Mesendoderm (in vitro differentiated cells): ENCODE results near the gene SMG5.
A peak's percentile ranks its signal among the peaks of the same experiment; 100 is the strongest.
"Not testable (repeated sequence)": the region's sequence is repeated elsewhere in the genome, so short reads cannot be mapped to it uniquely, and the experiment has no call there.

Experiments used
- DNase-seq: peaks from one replicate; pipeline ENCODE4 v3.0.0; 2013
- H2AK5ac ChIP-seq: 2 replicates; pipeline ENCODE4 v1.6.1; 2013; ENCODE audit warnings: low read length, inconsistent platforms
- H2BK120ac ChIP-seq: 2 replicates; pipeline ENCODE4 v1.6.1; 2013; ENCODE audit warnings: low read depth, mild to moderate bottlenecking, low read length, moderate library complexity, mixed read lengths
- H2BK15ac ChIP-seq: replicated peaks from 2 replicates; pipeline ENCODE4 v1.6.1; 2013; ENCODE audit warnings: low read depth, mild to moderate bottlenecking, moderate library complexity
- H2BK5ac ChIP-seq: 2 replicates; pipeline ENCODE4 v1.6.1; 2013; ENCODE audit warnings: low read length, inconsistent platforms
- H3K18ac ChIP-seq: 2 replicates; pipeline ENCODE4 v1.6.1; 2013; ENCODE audit warnings: mild to moderate bottlenecking, low read length, mixed read lengths
- H3K23ac ChIP-seq: one replicate; pipeline ENCODE4 v1.6.1; 2013; ENCODE audit warnings: low read length
- H3K27ac ChIP-seq: 2 replicates; pipeline ENCODE4 v1.5.1; 2013; ENCODE audit warnings: low read depth, mild to moderate bottlenecking, inconsistent platforms, low read length, moderate library complexity
- H3K27me3 ChIP-seq: 2 replicates; pipeline ENCODE4 v1.6.1; 2013; ENCODE audit warnings: low read length, control low read depth, mild to moderate bottlenecking, inconsistent platforms; ENCODE audit not compliant: insufficient read depth, poor library complexity
- H3K36me3 ChIP-seq: 2 replicates; pipeline ENCODE4 v1.6.1; 2013; ENCODE audit warnings: low read length, inconsistent platforms; ENCODE audit not compliant: control insufficient read depth, insufficient read depth
- H3K4ac ChIP-seq: one replicate; pipeline ENCODE4 v1.6.1; 2013; ENCODE audit warnings: low read depth, mild to moderate bottlenecking, low read length, moderate library complexity
- H3K4me1 ChIP-seq: 2 replicates; pipeline ENCODE4 v1.6.1; 2013; ENCODE audit warnings: low read depth, low read length, inconsistent platforms; ENCODE audit not compliant: control insufficient read depth
- H3K4me2 ChIP-seq: 2 replicates; pipeline ENCODE4 v1.6.1; 2013; ENCODE audit warnings: low read length
- H3K4me3 ChIP-seq: 2 replicates; pipeline ENCODE4 v1.5.1; 2013; ENCODE audit warnings: mild to moderate bottlenecking, low read length
- H3K56ac ChIP-seq: one replicate; pipeline ENCODE4 v1.6.1; 2013; ENCODE audit warnings: low read length
- H3K79me1 ChIP-seq: 2 replicates; pipeline ENCODE4 v1.6.1; 2013; ENCODE audit warnings: low read length, inconsistent platforms
- H3K79me2 ChIP-seq: 2 replicates; pipeline ENCODE4 v1.6.1; 2013; ENCODE audit warnings: mild to moderate bottlenecking, low read length; ENCODE audit not compliant: control insufficient read depth, insufficient read depth
- H3K9ac ChIP-seq: 2 replicates; pipeline ENCODE4 v1.6.1; 2013; ENCODE audit warnings: low read length, inconsistent platforms
- H4K5ac ChIP-seq: one replicate; pipeline ENCODE4 v1.6.1; 2013; ENCODE audit warnings: low read length
- H4K8ac ChIP-seq: one replicate; pipeline ENCODE4 v1.6.1; 2013; ENCODE audit warnings: low read depth, mild to moderate bottlenecking, control low read depth, low read length, moderate library complexity
- WGBS: extraction: QIAGEN DNeasy Blood & Tissue Kit; methylation state at CpG from one replicate; pipeline ENCODE4 v1.1.7; 2013; ENCODE audit warnings: low lambda C conversion rate, missing lambda C conversion rate; ENCODE audit not compliant: insufficient coverage; ENCODE audit errors: extremely low coverage; 5-methylcytosine and 5-hydroxymethylcytosine counted together

The SMG5 gene

GRCh38 chr1:156225677-156226014 is 57.0 kb downstream of the SMG5 start:
- Histone ChIP-seq H3K27me3 (no peaks in the 10 kb centered on the region), H4K5ac (no peak overlapping the region), H3K79me2 (no peaks in the 10 kb centered on the region), H3K56ac (no peak overlapping the region), H3K23ac (no peak overlapping the region), H3K27ac (no peak overlapping the region), H2BK15ac (no peak overlapping the region), H2AK5ac (no peak overlapping the region), H3K4me2 (no peak overlapping the region), H3K79me1 (peaks cover 6% of the 10 kb centered on the region), H2BK5ac (no peak overlapping the region), H4K8ac (no peak overlapping the region), H3K9ac (no peak overlapping the region), H3K18ac (no peak overlapping the region), H2BK120ac (no peak overlapping the region), H3K36me3 (peaks cover 12% of the 10 kb centered on the region), H3K4me1 (no peaks in the 10 kb centered on the region), H3K4ac (no peak overlapping the region), H3K4me3 (no peak overlapping the region)
- WGBS, result no CpG with 5 or more reads among the region's 2 CpGs
- DNase-seq, result no peak

- Histone ChIP-seq H3K56ac (no peak overlapping the region), H2AK5ac (no peak overlapping the region)
- no peak for DNase-seq
Measured at GRCh38 chr1:156221986-156222692, 60.5 kb downstream of the SMG5 start.

GRCh38 chr1:156220226-156220625 is 62.4 kb downstream of the SMG5 start:
- H3K27me3 ChIP-seq, result no peaks in the 10 kb centered on the region
- H2AK5ac ChIP-seq, result no peak overlapping the region
- peaks cover 2% of the 10 kb centered on the region for H3K4me1 ChIP-seq
- no CpG with 5 or more reads among the region's 9 CpGs for WGBS
- peaks cover under 1% of the 10 kb centered on the region for H3K79me2 ChIP-seq
- H2BK15ac ChIP-seq, result no peak overlapping the region
- DNase-seq, result no peak
- H4K8ac ChIP-seq, result no peak overlapping the region
- H3K4me3 ChIP-seq, result no peak overlapping the region
- no peak overlapping the region for H3K4ac ChIP-seq
- H4K5ac ChIP-seq, result no peak overlapping the region
- H3K27ac ChIP-seq, result no peak overlapping the region
- no peak overlapping the region for H3K56ac ChIP-seq
- no peak overlapping the region for H2BK120ac ChIP-seq
- H3K79me1 ChIP-seq, result peaks cover 6% of the 10 kb centered on the region
- H3K9ac ChIP-seq, result no peak overlapping the region
- H2BK5ac ChIP-seq, result no peak overlapping the region
- H3K18ac ChIP-seq, result no peak overlapping the region
- no peak overlapping the region for H3K4me2 ChIP-seq
- H3K36me3 ChIP-seq, result peaks cover 11% of the 10 kb centered on the region
- no peak overlapping the region for H3K23ac ChIP-seq

More at GRCh38 chr1:156221986-156222692, 60.5 kb downstream of the SMG5 start:
- Histone ChIP-seq H2BK15ac (no peak overlapping the region), H3K79me1 (peaks cover 6% of the 10 kb centered on the region), H3K23ac (no peak overlapping the region), H3K4me1 (peaks cover 2% of the 10 kb centered on the region), H3K27ac (no peak overlapping the region), H2BK5ac (no peak overlapping the region), H3K27me3 (no peaks in the 10 kb centered on the region), H3K9ac (no peak overlapping the region), H3K18ac (no peak overlapping the region), H3K79me2 (no peaks in the 10 kb centered on the region), H3K4me3 (no peak overlapping the region), H4K8ac (no peak overlapping the region), H4K5ac (no peak overlapping the region), H3K36me3 (peaks cover 12% of the 10 kb centered on the region), H3K4ac (no peak overlapping the region), H3K4me2 (no peak overlapping the region), H2BK120ac (no peak overlapping the region)
- no CpG with 5 or more reads among the region's 13 CpGs for WGBS

- H3K9ac ChIP-seq, result peak overlapping the region; percentile 11
- H3K79me1 ChIP-seq, result peaks cover 10% of the 10 kb centered on the region
- H3K79me2 ChIP-seq, result peaks cover 7% of the 10 kb centered on the region
- H4K8ac ChIP-seq, result no peak overlapping the region
- H4K5ac ChIP-seq, result no peak overlapping the region
- no peak overlapping the region for H3K18ac ChIP-seq
- no peak overlapping the region for H3K4me2 ChIP-seq
- peaks cover 5% of the 10 kb centered on the region for H3K36me3 ChIP-seq
- DNase-seq, result peak; percentile 53
- no CpG with 5 or more reads among the region's 2 CpGs for WGBS
- H3K27ac ChIP-seq, result no peak overlapping the region
- peaks cover 2% of the 10 kb centered on the region for H3K4me1 ChIP-seq
- H3K23ac ChIP-seq, result no peak overlapping the region
- H2BK5ac ChIP-seq, result no peak overlapping the region
- H2BK120ac ChIP-seq, result no peak overlapping the region
- H3K27me3 ChIP-seq, result no peaks in the 10 kb centered on the region
- no peak overlapping the region for H2AK5ac ChIP-seq
- H3K4me3 ChIP-seq, result no peak overlapping the region
- H3K4ac ChIP-seq, result no peak overlapping the region
- peak overlapping the region; percentile 2 for H3K56ac ChIP-seq
- H2BK15ac ChIP-seq, result no peak overlapping the region
Measured at GRCh38 chr1:156217871-156218270, 64.8 kb downstream of the SMG5 start.

- H3K79me2 ChIP-seq, H3K18ac ChIP-seq, H2BK15ac ChIP-seq, H3K36me3 ChIP-seq, H2BK5ac ChIP-seq, H3K23ac ChIP-seq, H3K9ac ChIP-seq, H3K4me1 ChIP-seq, H2AK5ac ChIP-seq, H2BK120ac ChIP-seq, H3K4me3 ChIP-seq, H3K4me2 ChIP-seq, H3K27ac ChIP-seq, H3K4ac ChIP-seq, H4K8ac ChIP-seq, H3K56ac ChIP-seq, H3K79me1 ChIP-seq, H4K5ac ChIP-seq, H3K27me3 ChIP-seq: not testable (repeated sequence)
- peak; percentile 23 for DNase-seq
- no CpG with 5 or more reads among the region's 55 CpGs for WGBS
Measured at GRCh38 chr1:156216361-156217086, 66.1 kb downstream of the SMG5 start.
